Measurements from ENCODE around the gene RERE.
"Not testable (repeated sequence)": the region's sequence is repeated elsewhere in the genome, so short reads cannot be mapped to it uniquely, and the experiment has no call there.

The RERE gene

GRCh38 chr1:8633741-8634501 is 183.5 kb downstream of the RERE start:
- DNase-seq (ENCODE audit: low spot score): no peak

- no peak for DNase-seq (ENCODE audit: low spot score)
These were observed 185.3 kb downstream of the RERE start for GRCh38 chr1:8632102-8632501.

- DNase-seq (ENCODE audit: low spot score): no peak
These were observed 186.3 kb downstream of the RERE start for GRCh38 chr1:8631163-8631562.

- DNase-seq (ENCODE audit: low spot score): no peak
These were observed 188.0 kb downstream of the RERE start for GRCh38 chr1:8629241-8630091.

GRCh38 chr1:8628606-8629005 is 188.8 kb downstream of the RERE start:
- DNase-seq (ENCODE audit: low spot score): no peak

GRCh38 chr1:8627728-8628127 is 189.7 kb downstream of the RERE start:
- no peak for DNase-seq (ENCODE audit: low spot score)

GRCh38 chr1:8625981-8626898 is 191.2 kb downstream of the RERE start:
- no peak for DNase-seq (ENCODE audit: low spot score)

- no peak for DNase-seq (ENCODE audit: low spot score)
These were observed 191.9 kb downstream of the RERE start for GRCh38 chr1:8625491-8625890.

- DNase-seq (ENCODE audit: low spot score): not testable (repeated sequence)
These were observed 193.7 kb downstream of the RERE start for GRCh38 chr1:8623651-8624192.

GRCh38 chr1:8621785-8622348 is 195.6 kb downstream of the RERE start:
- not testable (repeated sequence) for DNase-seq (ENCODE audit: low spot score)

- not testable (repeated sequence) for DNase-seq (ENCODE audit: low spot score)
These were observed 196.3 kb downstream of the RERE start for GRCh38 chr1:8621034-8621582.

GRCh38 chr1:8619917-8620502 is 197.4 kb downstream of the RERE start:
- DNase-seq (ENCODE audit: low spot score): not testable (repeated sequence)

GRCh38 chr1:8619419-8619818 is 198.0 kb downstream of the RERE start:
- DNase-seq (ENCODE audit: low spot score): not testable (repeated sequence)

GRCh38 chr1:8616791-8617190 is 200.6 kb downstream of the RERE start:
- DNase-seq (ENCODE audit: low spot score): not testable (repeated sequence)

- not testable (repeated sequence) for DNase-seq (ENCODE audit: low spot score)
These were observed 205.6 kb downstream of the RERE start for GRCh38 chr1:8611634-8612515.

- no peak for DNase-seq (ENCODE audit: low spot score)
These were observed 209.5 kb downstream of the RERE start for GRCh38 chr1:8607906-8608305.

- DNase-seq (ENCODE audit: low spot score): no peak
These were observed 213.1 kb downstream of the RERE start for GRCh38 chr1:8604041-8604945.

GRCh38 chr1:8603220-8603616 is 214.2 kb downstream of the RERE start:
- DNase-seq (ENCODE audit: low spot score): no peak

Data from iPS-NIHi11 (cell line).